Gastrocnemius medialis (tissue), 4 donors: ENCODE data around the gene FBXO17. TPM values are rescaled to one million over a fixed set of nuclear protein-coding genes. Genes with fewer than 3 reads are reported as not detected.

Experiments used
- ATAC-seq, 2 donors: fragments of 150-250 bp; one replicate each; pipeline ENCODE4 v1.9.1; 2016
- DNase-seq, 2 donors: peaks; one replicate each; pipeline ENCODE4 v3.0.0-alpha.2; 2019
- H3K27ac ChIP-seq, 4 donors: fragments of 200-600 bp; sonication (generic); 1 replicate in 1 of 4; 2 replicates in 3 of 4; pipeline ENCODE4 v1.5.1; 2016 to 2018; ENCODE audit warnings: mild to moderate bottlenecking in 2 of 4, moderate library complexity in 1 of 4
- H3K27me3 ChIP-seq, 3 donors: fragments of 200-600 bp; sonication (generic) in 2 of 3; 1 replicate in 1 of 3; 2 replicates in 2 of 3; pipeline versions ENCODE4 v1.5.1 to v1.6.0; 2016 to 2019; ENCODE audit warnings: mild to moderate bottlenecking in 1 of 3, moderate library complexity in 1 of 3
- H3K36me3 ChIP-seq, 2 donors: fragments of 200-600 bp; sonication (generic) in 1 of 2; one replicate each; pipeline ENCODE4 v1.5.1; 2017 to 2018
- H3K4me1 ChIP-seq, 2 donors: fragments of 200-600 bp; sonication (generic) in 1 of 2; one replicate each; pipeline ENCODE4 v1.5.1; 2016 to 2017; ENCODE audit warnings: mild to moderate bottlenecking in 2 of 2
- H3K4me3 ChIP-seq, 4 donors: fragments of 200-600 bp; sonication (generic) in 3 of 4; 1 replicate in 1 of 4; 2 replicates in 3 of 4; pipeline ENCODE4 v1.5.1; 2016 to 2019; ENCODE audit warnings: mild to moderate bottlenecking in 2 of 4
- H3K9me3 ChIP-seq, 3 donors: fragments of 200-600 bp; sonication (generic) in 2 of 3; 1 replicate in 1 of 3; 2 replicates in 2 of 3; pipeline ENCODE4 v1.5.1; 2016 to 2019
- CTCF ChIP-seq, 5 experiments: fragments of 450-650 bp in 3 of 5; fragments of 200-600 bp in 2 of 5; sonication (generic) in 2 of 5; IDR thresholded peaks in 4 of 5; conservative IDR thresholded peaks in 1 of 5; 1 replicate in 4 of 5; 2 replicates in 1 of 5; pipeline ENCODE4 v1.5.1; 2016 to 2019; ENCODE audit warnings: antibody characterized with exemption in 5 of 5, mild to moderate bottlenecking in 3 of 5, moderate library complexity in 3 of 5
- POLR2A ChIP-seq, 2 donors: fragments of 450-650 bp; IDR thresholded peaks; one replicate each; pipeline ENCODE4 v1.6.1; 2017; ENCODE audit warnings: antibody characterized with exemption in 2 of 2, mild to moderate bottlenecking in 2 of 2, moderate library complexity in 2 of 2
- in situ Hi-C, 4 donors: fragments of 200-750 bp; cut with MboI; loops; one replicate each; pipeline versions ENCODE4 v1.15.0 to v1.8.0; 2017; ENCODE audit warnings: low sequenced_read_pairs in 4 of 4
- intact Hi-C: fragments of 100-400 bp; cut with DNase I; formaldehyde crosslinking; loops from one replicate; pipeline ENCODE4 v1.15.1; 2023; ENCODE audit warnings: low total_unique reads
- total RNA-seq, 4 donors: library from RNA; depleted of rRNA; stranded (reverse); fragments of >200 nt; gene quantifications; one replicate each; pipeline versions ENCODE4 v1.1.0 to v1.2.3, GENCODE V29; 2016

FBXO17 gene
- total RNA-seq, 4 donors from 2014 or later, result 1.6 to 4.2 (median 2.4) TPM

- DNase-seq (no peak), ATAC-seq (no peak)
- H3K4me3 ChIP-seq, result no peak overlapping the region
- no peaks in the 10 kb centered on the region for H3K9me3 ChIP-seq
- H3K36me3 ChIP-seq, result peaks cover 0 to 18% of the 10 kb centered on the region in 2 donors
- in situ Hi-C loops, result loop anchor here in 2 of 4 donors (10.0 to 25.0 kb wide), 2 partner anchors 187 to 520 kb away; partner anchors contain the start of genes CAPN12 (in 2 of the 2) and FAM98C (in 1 of the 2)
- TF ChIP-seq CTCF (IDR thresholded peaks at IDR 0.05 in 4 of 5, conservative IDR thresholded peaks at IDR 0.05 in 1 of 5) (no peak), POLR2A (IDR thresholded peaks at IDR 0.05) (no peak)
- no peak overlapping the region for H3K27ac ChIP-seq
- intact Hi-C loops, result no loop called here
- H3K27me3 ChIP-seq, result no peaks in the 10 kb centered on the region
- H3K4me1 ChIP-seq, result peaks cover 0 to under 1% of the 10 kb centered on the region in 2 donors
Measured at GRCh38 chr19:38924388-38924787, 51.2 kb downstream of the FBXO17 start.

- DNase-seq, result no peak
- in situ Hi-C loops, result loop anchor here in 2 of 4 donors (10.0 to 25.0 kb wide), 2 partner anchors 185 to 518 kb away; partner anchors contain the start of genes CAPN12 (in 2 of the 2) and FAM98C (in 1 of the 2)
- Histone ChIP-seq H3K4me3 (no peak overlapping the region), H3K4me1 (no peaks in the 10 kb centered on the region), H3K27ac (no peak overlapping the region), H3K9me3 (no peaks in the 10 kb centered on the region), H3K36me3 (peaks cover 0 to 18% of the 10 kb centered on the region in 2 donors), H3K27me3 (no peaks in the 10 kb centered on the region)
- no peak for TF ChIP-seq POLR2A (IDR thresholded peaks at IDR 0.05)
- TF ChIP-seq CTCF (IDR thresholded peaks at IDR 0.05 in 4 of 5, conservative IDR thresholded peaks at IDR 0.05 in 1 of 5), result no peak
- no peak for ATAC-seq
- intact Hi-C loops, result no loop called here
Measured at GRCh38 chr19:38922482-38922881, 53.1 kb downstream of the FBXO17 start.

GRCh38 chr19:38921420-38922274 lies 53.9 kb downstream of the FBXO17 start:
- in situ Hi-C loops (loop anchor here in 2 of 4 donors (10.0 to 25.0 kb wide), 2 partner anchors 184 to 517 kb away; partner anchors contain the start of genes CAPN12 (in 2 of the 2) and FAM98C (in 1 of the 2)), intact Hi-C loops (no loop called here)
- Histone ChIP-seq H3K9me3 (no peaks in the 10 kb centered on the region), H3K27me3 (no peaks in the 10 kb centered on the region), H3K4me3 (no peak overlapping the region), H3K36me3 (peaks cover 0 to 18% of the 10 kb centered on the region in 2 donors), H3K27ac (no peak overlapping the region), H3K4me1 (no peaks in the 10 kb centered on the region)
- DNase-seq, result no peak
- no peak for ATAC-seq
- TF ChIP-seq CTCF (IDR thresholded peaks at IDR 0.05 in 4 of 5, conservative IDR thresholded peaks at IDR 0.05 in 1 of 5) (no peak), POLR2A (IDR thresholded peaks at IDR 0.05) (no peak)

- Histone ChIP-seq H3K9me3 (no peaks in the 10 kb centered on the region), H3K4me1 (no peaks in the 10 kb centered on the region), H3K4me3 (no peak overlapping the region), H3K27ac (no peak overlapping the region), H3K36me3 (peaks cover 0 to 16% of the 10 kb centered on the region in 2 donors), H3K27me3 (no peaks in the 10 kb centered on the region)
- ATAC-seq (no peak), DNase-seq (no peak)
- in situ Hi-C loops (loop anchor here in 2 of 4 donors (10.0 to 25.0 kb wide), 2 partner anchors 184 to 516 kb away; partner anchors contain the start of genes CAPN12 (in 2 of the 2) and FAM98C (in 1 of the 2)), intact Hi-C loops (no loop called here)
- TF ChIP-seq CTCF (IDR thresholded peaks at IDR 0.05 in 4 of 5, conservative IDR thresholded peaks at IDR 0.05 in 1 of 5) (no peak), POLR2A (IDR thresholded peaks at IDR 0.05) (no peak)
Measured at GRCh38 chr19:38920602-38921419, 54.7 kb downstream of the FBXO17 start.
